B cell (primary cell): Measurements from ENCODE around the gene CCDC136. TPM values are rescaled to one million over a fixed set of nuclear protein-coding genes. Genes with fewer than 3 reads are reported as not detected.

Experiments
- ATAC-seq: fragments of 200-7000 bp; cut with Tn5 transposase; one replicate; pipeline ENCODE4 v1.10.0; 2021; ENCODE audit warnings: low read depth, mild to moderate bottlenecking, moderate number of reproducible peaks, moderate library complexity
- CTCF ChIA-PET: fragments of 350-600 bp; sonication (Branson Sonifier 250); formaldehyde crosslinking; loops from one replicate; lab custom pipeline; 2021; ENCODE audit warnings: antibody characterized with exemption, inconsistent platforms; lab: Charles Lee
- POLR2A ChIA-PET: fragments of 350-600 bp; sonication (Branson Sonifier 250); formaldehyde crosslinking; loops from one replicate; lab custom pipeline; 2021; ENCODE audit warnings: antibody characterized with exemption; lab: Charles Lee
- DNase-seq: peaks from one replicate; pipeline ENCODE4 v3.0.0; 2013
- H2AFZ ChIP-seq: 2 replicates; pipeline ENCODE4 v1.6.1; 2012; ENCODE audit warnings: mild to moderate bottlenecking, low read depth, low read length; ENCODE audit not compliant: insufficient read depth, poor library complexity, severe bottlenecking
- H3K27ac ChIP-seq, 2 donors: 1 replicate in 1 of 2; 2 replicates in 1 of 2; pipeline ENCODE4 v1.5.1; 2012 to 2013; ENCODE audit warnings: low read length in 2 of 2, mild to moderate bottlenecking in 2 of 2, moderate library complexity in 1 of 2
- H3K27me3 ChIP-seq, 4 experiments: fragments of 200-600 bp in 1 of 4; sonication (generic) in 1 of 4; replicated peaks in 1 of 4; 1 replicate in 2 of 4; 2 replicates in 2 of 4; pipeline versions ENCODE4 v1.6.1 to v1.7.0; 2013 to 2016; ENCODE audit warnings: low read length in 3 of 4, mild to moderate bottlenecking in 2 of 4, mixed read lengths in 1 of 4, moderate library complexity in 1 of 4; ENCODE audit not compliant: insufficient read depth in 4 of 4, control insufficient read depth in 3 of 4; ENCODE audit errors: control extremely low read depth in 1 of 4
- H3K36me3 ChIP-seq, 2 experiments: replicated peaks in 1 of 2; 1 replicate in 1 of 2; 2 replicates in 1 of 2; pipeline versions ENCODE4 v1.6.1 to v1.7.1; 2013; ENCODE audit warnings: low read length in 1 of 2; ENCODE audit not compliant: insufficient read depth in 2 of 2, control insufficient read depth in 1 of 2; ENCODE audit errors: control extremely low read depth in 1 of 2, extremely low read depth in 1 of 2
- H3K4me1 ChIP-seq, 2 donors: fragments of 200-600 bp in 1 of 2; sonication (generic) in 1 of 2; 1 replicate in 1 of 2; 2 replicates in 1 of 2; pipeline versions ENCODE4 v1.5.1 to v1.6.1; 2013 to 2017; ENCODE audit warnings: low read length in 2 of 2; ENCODE audit not compliant: control insufficient read depth in 2 of 2, insufficient read depth in 2 of 2
- H3K4me2 ChIP-seq: replicated peaks from 2 replicates; pipeline ENCODE3; 2012; ENCODE audit warnings: mild to moderate bottlenecking, low read depth, low read length; ENCODE audit not compliant: poor library complexity, severe bottlenecking
- H3K4me3 ChIP-seq, 5 experiments: fragments of 200-600 bp in 1 of 5; sonication (generic) in 1 of 5; 1 replicate in 3 of 5; 2 replicates in 2 of 5; pipeline versions ENCODE4 v1.5.1 to v1.7.0; 2011 to 2016; ENCODE audit warnings: low read length in 4 of 5, mild to moderate bottlenecking in 4 of 5, low read depth in 2 of 5, control low read depth in 1 of 5, moderate library complexity in 1 of 5; ENCODE audit not compliant: insufficient read depth in 1 of 5; ENCODE audit errors: control extremely low read depth in 1 of 5, extremely low read depth in 1 of 5
- H3K79me2 ChIP-seq: fragments of 200-600 bp; sonication (generic); one replicate; pipeline ENCODE4 v1.6.0; 2016; ENCODE audit warnings: low read length; ENCODE audit not compliant: control insufficient read depth, insufficient read depth
- H3K9ac ChIP-seq: fragments of 200-600 bp; sonication (generic); 2 replicates; pipeline ENCODE4 v1.6.1; 2017; ENCODE audit warnings: mild to moderate bottlenecking, low read length, moderate library complexity
- H3K9me3 ChIP-seq, 3 donors: one replicate each; pipeline versions ENCODE4 v1.6.1 to v1.7.1; 2013; ENCODE audit warnings: low read length in 2 of 3; ENCODE audit not compliant: control insufficient read depth in 2 of 3, insufficient read depth in 1 of 3; ENCODE audit errors: control extremely low read depth in 1 of 3
- H4K20me1 ChIP-seq: 2 replicates; pipeline ENCODE4 v1.6.0; 2012; ENCODE audit warnings: mild to moderate bottlenecking, low read length; ENCODE audit not compliant: insufficient read depth, control insufficient read depth, poor library complexity, severe bottlenecking
- H3K27ac Mint-ChIP-seq: one replicate; pipeline ENCODE4 v1.8.0; 2021; ENCODE audit warnings: mixed read lengths
- H3K27me3 Mint-ChIP-seq: one replicate; pipeline ENCODE4 v1.8.0; 2021; ENCODE audit warnings: mixed read lengths
- H3K4me1 Mint-ChIP-seq: one replicate; pipeline ENCODE4 v1.8.0; 2021; ENCODE audit warnings: mixed read lengths
- H3K4me3 Mint-ChIP-seq: one replicate; pipeline ENCODE4 v1.8.0; 2021; ENCODE audit warnings: mixed read lengths
- H3K9me3 Mint-ChIP-seq: one replicate; pipeline ENCODE4 v1.8.0; 2022; ENCODE audit warnings: mixed read lengths; ENCODE audit not compliant: insufficient read depth
- EZH2 ChIP-seq: IDR thresholded peaks from 2 replicates; pipeline ENCODE4 v1.6.1; 2012; ENCODE audit warnings: borderline replicate concordance, low read depth, mild to moderate bottlenecking, moderate library complexity, low read length; ENCODE audit not compliant: insufficient read depth, poor library complexity, severe bottlenecking
- WGBS: methylation state at CpG from one replicate; pipeline ENCODE4 v1.1.5; 2013; ENCODE audit warnings: missing lambda C conversion rate; ENCODE audit not compliant: insufficient coverage; 5-methylcytosine and 5-hydroxymethylcytosine counted together
- intact Hi-C: fragments of 100-400 bp; cut with micrococcal nuclease; formaldehyde crosslinking; loops from one replicate; pipeline ENCODE4 v1.10.0; 2022
- polyA plus RNA-seq: library from polyadenylated mRNA; depleted of rRNA; stranded (reverse); fragments of >200 nt; gene quantifications from 2 replicates; pipeline ENCODE4 v1.2.3, GENCODE V29; 2012
- total RNA-seq, 2 donors: library from RNA; stranded (reverse); fragments of 120-200 nt in 1 of 2; gene quantifications; 1 replicate in 1 of 2; 2 replicates in 1 of 2; pipeline versions ENCODE4 v1.2.3 to v1.2.4, GENCODE V29; 2013 to 2022
- TF ChIP-seq, protein P1 (sequence below): fragments of 200-600 bp; IDR thresholded peaks from one replicate; pipeline ENCODE4 v1.8.0; 2022; ENCODE audit warnings: antibody characterized with exemption, mild to moderate bottlenecking

The CCDC136 gene
- total and polyA plus RNA-seq, 2 donors (not counting 1 experiment from before 2014, with no cell fraction given) = 2.2 to 13.9 TPM

DNA sequence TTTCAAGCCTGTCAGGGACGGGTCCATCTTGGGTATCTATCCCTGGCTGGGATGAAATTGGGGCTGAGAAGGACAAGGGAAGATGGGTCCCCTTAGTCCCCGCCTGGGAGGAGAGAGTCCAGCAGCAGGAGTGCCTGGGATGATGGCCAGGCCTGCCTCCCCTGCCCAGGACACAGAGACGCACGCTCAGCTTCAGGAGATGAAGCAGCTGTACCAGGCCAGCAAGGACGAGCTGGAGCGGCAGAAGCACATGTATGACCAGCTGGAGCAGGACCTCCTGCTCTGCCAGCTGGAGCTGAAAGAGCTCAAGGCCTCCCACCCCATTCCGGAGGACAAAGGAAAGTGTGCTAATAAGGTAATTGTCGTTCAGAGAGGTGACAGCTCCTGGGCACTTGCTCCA, 15.4 kb downstream of the CCDC136 start:
- Histone ChIP-seq H3K4me1 (no peaks in the 10 kb centered on the region), H3K79me2 (no peaks in the 10 kb centered on the region), H3K9ac (no peak overlapping the region), H3K9me3 (no peaks in the 10 kb centered on the region), H3K4me2 (no peak overlapping the region), H3K36me3 (no peaks in the 10 kb centered on the region), H3K27me3 (no peaks in the 10 kb centered on the region), H3K4me3 (no peak overlapping the region), H2AFZ (no peak overlapping the region), H3K27ac (no peak overlapping the region), H4K20me1 (no peaks in the 10 kb centered on the region)
- H3K27me3 Mint-ChIP-seq = no peaks in the 10 kb centered on the region
- CTCF ChIA-PET = no interaction called here
- TF ChIP-seq, protein P1, sequence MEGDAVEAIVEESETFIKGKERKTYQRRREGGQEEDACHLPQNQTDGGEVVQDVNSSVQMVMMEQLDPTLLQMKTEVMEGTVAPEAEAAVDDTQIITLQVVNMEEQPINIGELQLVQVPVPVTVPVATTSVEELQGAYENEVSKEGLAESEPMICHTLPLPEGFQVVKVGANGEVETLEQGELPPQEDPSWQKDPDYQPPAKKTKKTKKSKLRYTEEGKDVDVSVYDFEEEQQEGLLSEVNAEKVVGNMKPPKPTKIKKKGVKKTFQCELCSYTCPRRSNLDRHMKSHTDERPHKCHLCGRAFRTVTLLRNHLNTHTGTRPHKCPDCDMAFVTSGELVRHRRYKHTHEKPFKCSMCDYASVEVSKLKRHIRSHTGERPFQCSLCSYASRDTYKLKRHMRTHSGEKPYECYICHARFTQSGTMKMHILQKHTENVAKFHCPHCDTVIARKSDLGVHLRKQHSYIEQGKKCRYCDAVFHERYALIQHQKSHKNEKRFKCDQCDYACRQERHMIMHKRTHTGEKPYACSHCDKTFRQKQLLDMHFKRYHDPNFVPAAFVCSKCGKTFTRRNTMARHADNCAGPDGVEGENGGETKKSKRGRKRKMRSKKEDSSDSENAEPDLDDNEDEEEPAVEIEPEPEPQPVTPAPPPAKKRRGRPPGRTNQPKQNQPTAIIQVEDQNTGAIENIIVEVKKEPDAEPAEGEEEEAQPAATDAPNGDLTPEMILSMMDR = no peak
- no peak for TF ChIP-seq EZH2
- H3K9me3 Mint-ChIP-seq = no peaks in the 10 kb centered on the region
- no peak overlapping the region for H3K27ac Mint-ChIP-seq
- intact Hi-C loops = no loop called here
- WGBS = 96% methylated on average over 8 of the region's 8 CpGs
- no peak for DNase-seq
- POLR2A ChIA-PET = no interaction called here
- H3K4me3 Mint-ChIP-seq = no peak overlapping the region
- H3K4me1 Mint-ChIP-seq = no peaks in the 10 kb centered on the region
- ATAC-seq = no peak

DNA sequence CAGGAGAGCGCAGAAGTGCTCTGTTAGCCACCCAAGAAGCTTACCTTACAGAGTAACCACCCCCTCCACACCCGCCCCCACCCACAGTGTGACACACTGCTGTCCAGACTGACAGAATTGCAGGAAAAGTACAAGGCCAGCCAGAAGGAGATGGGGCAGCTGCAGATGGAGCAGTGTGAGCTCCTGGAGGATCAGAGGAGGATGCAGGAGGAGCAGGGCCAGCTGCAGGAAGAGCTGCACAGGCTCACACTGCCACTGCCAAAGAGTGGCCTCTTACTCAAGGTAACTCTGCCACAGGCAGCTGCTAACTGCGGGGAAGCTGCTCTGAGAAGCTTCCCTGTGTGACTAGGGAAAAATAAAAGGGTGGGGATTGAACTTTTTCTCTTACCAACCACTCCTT, 17.6 kb downstream of the CCDC136 start:
- Histone ChIP-seq H3K4me1 (no peaks in the 10 kb centered on the region), H3K36me3 (no peaks in the 10 kb centered on the region), H4K20me1 (no peaks in the 10 kb centered on the region), H3K4me3 (no peak overlapping the region), H3K27ac (no peak overlapping the region), H3K27me3 (no peaks in the 10 kb centered on the region), H3K9ac (no peak overlapping the region), H2AFZ (no peak overlapping the region), H3K9me3 (no peaks in the 10 kb centered on the region), H3K4me2 (no peak overlapping the region), H3K79me2 (no peaks in the 10 kb centered on the region)
- POLR2A ChIA-PET = no interaction called here
- intact Hi-C loops = no loop called here
- Mint-ChIP-seq H3K4me3 (no peak overlapping the region), H3K4me1 (no peaks in the 10 kb centered on the region), H3K27ac (no peak overlapping the region), H3K27me3 (no peaks in the 10 kb centered on the region), H3K9me3 (no peaks in the 10 kb centered on the region)
- TF ChIP-seq EZH2 = no peak
- TF ChIP-seq, protein P1 = no peak
- CTCF ChIA-PET = no interaction called here
- no CpG with 5 or more reads among the region's 3 CpGs for WGBS
- DNase-seq (no peak), ATAC-seq (no peak)
